H1 (cell line): ENCODE data around the gene MMS22L. TPM values are rescaled to one million over a fixed set of nuclear protein-coding genes. Genes with fewer than 3 reads are reported as not detected.
A peak's percentile ranks its signal among the peaks of the same experiment; 100 is the strongest.

ENCODE experiments used
- CTCF ChIA-PET: fragments of 300-600 bp; sonication (Branson Sonifier 250); formaldehyde crosslinking; loops from one replicate; lab custom pipeline; 2021; ENCODE audit not compliant: partially characterized antibody; lab: Charles Lee
- POLR2A ChIA-PET: fragments of 300-600 bp; sonication (Branson Sonifier 250); formaldehyde crosslinking; loops from one replicate; lab custom pipeline; 2021; ENCODE audit warnings: inconsistent platforms; ENCODE audit not compliant: partially characterized antibody; lab: Charles Lee
- DNase-seq, 2 experiments: peaks; one replicate each; pipeline versions ENCODE4 v3.0.0 to v3.0.0-alpha.2; 2010 to 2022; ENCODE audit warnings: low spot score in 2 of 2, low read depth in 1 of 2, mixed read lengths in 1 of 2
- FAIRE-seq: peaks from 2 replicates; lab custom pipeline; 2011; peaks lifted over from hg19 to GRCh38; lab: Jason Lieb, UNC
- H2AFZ ChIP-seq: 2 replicates; pipeline ENCODE4 v1.8.1; 2012; ENCODE audit warnings: low read length, inconsistent platforms
- H2AK5ac ChIP-seq: 2 replicates; pipeline ENCODE4 v1.6.1; 2013; ENCODE audit warnings: low read depth, low read length
- H2BK120ac ChIP-seq: replicated peaks from 2 replicates; pipeline ENCODE3; 2013; ENCODE audit warnings: low read depth, low read length, inconsistent platforms
- H2BK12ac ChIP-seq: 2 replicates; pipeline ENCODE4 v1.6.1; 2013; ENCODE audit warnings: low read depth, low read length
- H2BK15ac ChIP-seq: 2 replicates; pipeline ENCODE4 v1.6.1; 2013; ENCODE audit warnings: low read length
- H2BK20ac ChIP-seq: 2 replicates; pipeline ENCODE4 v1.6.1; 2013; ENCODE audit warnings: low read length
- H2BK5ac ChIP-seq: 2 replicates; pipeline ENCODE4 v1.6.1; 2013; ENCODE audit warnings: low read depth, low read length
- H3K14ac ChIP-seq: 2 replicates; pipeline ENCODE4 v1.6.1; 2013; ENCODE audit warnings: inconsistent platforms; ENCODE audit not compliant: insufficient read length
- H3K18ac ChIP-seq: 2 replicates; pipeline ENCODE4 v1.6.1; 2013; ENCODE audit warnings: low read length; ENCODE audit errors: extremely low read depth
- H3K23ac ChIP-seq: 2 replicates; pipeline ENCODE4 v1.6.1; 2013; ENCODE audit warnings: inconsistent platforms; ENCODE audit not compliant: insufficient read length
- H3K23me2 ChIP-seq: 2 replicates; pipeline ENCODE4 v1.6.1; 2013; ENCODE audit warnings: low read depth, low read length
- H3K27ac ChIP-seq: 2 replicates; pipeline ENCODE4 v1.6.1; 2011; ENCODE audit warnings: low read depth, low read length, inconsistent platforms
- H3K27me3 ChIP-seq, 4 experiments: replicated peaks in 1 of 4; 1 replicate in 1 of 4; 2 replicates in 3 of 4; pipeline versions ENCODE4 v1.6.1 to v1.8.1; 2011 to 2013; ENCODE audit warnings: low read length in 3 of 4, mild to moderate bottlenecking in 3 of 4, inconsistent platforms in 2 of 4, mixed read lengths in 2 of 4, moderate library complexity in 1 of 4; ENCODE audit not compliant: control insufficient read depth in 3 of 4, insufficient read depth in 3 of 4; ENCODE audit errors: extremely low read depth in 1 of 4
- H3K36me3 ChIP-seq, 4 experiments: 2 replicates each; pipeline versions ENCODE4 v1.6.1 to v1.8.1; 2011 to 2013; ENCODE audit warnings: mild to moderate bottlenecking in 4 of 4, low read length in 3 of 4, moderate library complexity in 2 of 4, control low read depth in 1 of 4, inconsistent platforms in 1 of 4; ENCODE audit not compliant: insufficient read depth in 4 of 4, control insufficient read depth in 2 of 4
- H3K4ac ChIP-seq: replicated peaks from 2 replicates; pipeline ENCODE3; 2013; ENCODE audit warnings: low read length, low read depth, mixed read lengths, inconsistent platforms; ENCODE audit not compliant: insufficient read length
- H3K4me1 ChIP-seq, 4 experiments: replicated peaks in 1 of 4; 1 replicate in 1 of 4; 2 replicates in 3 of 4; pipeline versions ENCODE4 v1.6.1 to v1.8.1; 2011 to 2013; ENCODE audit warnings: low read length in 3 of 4, inconsistent platforms in 2 of 4, mixed read lengths in 1 of 4; ENCODE audit not compliant: insufficient read depth in 4 of 4, control insufficient read depth in 3 of 4
- H3K4me2 ChIP-seq, 2 experiments: 2 replicates each; pipeline versions ENCODE4 v1.6.1 to v1.8.1; 2011 to 2013; ENCODE audit warnings: low read depth in 2 of 2, low read length in 2 of 2, control low read depth in 1 of 2, inconsistent platforms in 1 of 2, mild to moderate bottlenecking in 1 of 2; ENCODE audit not compliant: insufficient read depth in 1 of 2
- H3K4me3 ChIP-seq, 4 experiments: fragments of 200-600, 300-600 bp in 1 of 4; sonication (generic), shearing (Covaris generic), sonication (Bioruptor Twin) in 1 of 4; 2 replicates each; pipeline versions ENCODE4 v1.5.1 to v1.8.1; 2011 to 2016; ENCODE audit warnings: low read length in 4 of 4, low read depth in 3 of 4, control low read depth in 2 of 4, inconsistent platforms in 2 of 4, mild to moderate bottlenecking in 2 of 4, mixed read lengths in 1 of 4, moderate library complexity in 1 of 4; ENCODE audit not compliant: insufficient read depth in 2 of 4; ENCODE audit errors: extremely low read depth in 1 of 4
- H3K56ac ChIP-seq: replicated peaks from 2 replicates; pipeline ENCODE3; 2013; ENCODE audit warnings: low read depth, mild to moderate bottlenecking, mixed read lengths, low read length, inconsistent platforms; ENCODE audit not compliant: insufficient read length
- H3K79me1 ChIP-seq: 2 replicates; pipeline ENCODE4 v1.6.1; 2013; ENCODE audit warnings: low read depth, low read length, control low read depth
- H3K79me2 ChIP-seq, 2 experiments: 2 replicates each; pipeline versions ENCODE4 v1.6.1 to v1.8.1; 2012 to 2013; ENCODE audit warnings: low read length in 2 of 2, mild to moderate bottlenecking in 2 of 2, inconsistent platforms in 1 of 2; ENCODE audit not compliant: insufficient read depth in 2 of 2, control insufficient read depth in 1 of 2
- H3K9ac ChIP-seq, 4 experiments: replicated peaks in 1 of 4; 1 replicate in 1 of 4; 2 replicates in 3 of 4; pipeline versions ENCODE4 v1.6.1 to v1.8.1; 2011 to 2013; ENCODE audit warnings: low read depth in 3 of 4, low read length in 3 of 4, control low read depth in 2 of 4, mild to moderate bottlenecking in 2 of 4, moderate library complexity in 2 of 4, inconsistent platforms in 1 of 4; ENCODE audit errors: extremely low read depth in 1 of 4
- H3K9me3 ChIP-seq, 2 experiments: 2 replicates each; pipeline versions ENCODE4 v1.6.1 to v1.8.1; 2012 to 2013; ENCODE audit warnings: mild to moderate bottlenecking in 2 of 2, moderate library complexity in 2 of 2, control low read depth in 1 of 2, inconsistent platforms in 1 of 2, low read depth in 1 of 2, low read length in 1 of 2, mixed read lengths in 1 of 2; ENCODE audit not compliant: insufficient read depth in 2 of 2
- H4K20me1 ChIP-seq, 2 experiments: replicated peaks in 1 of 2; 2 replicates each; pipeline versions ENCODE3 to v1.8.1; 2011 to 2013; ENCODE audit warnings: inconsistent platforms in 2 of 2, low read length in 2 of 2, mild to moderate bottlenecking in 1 of 2; ENCODE audit not compliant: insufficient read depth in 2 of 2, control insufficient read depth in 1 of 2
- H4K5ac ChIP-seq: 2 replicates; pipeline ENCODE4 v1.6.1; 2013; ENCODE audit warnings: low read length, low read depth, mixed read lengths, inconsistent platforms; ENCODE audit not compliant: insufficient read length
- H4K8ac ChIP-seq: 2 replicates; pipeline ENCODE4 v1.8.0; 2013; ENCODE audit warnings: mild to moderate bottlenecking, moderate library complexity, low read length, inconsistent platforms; ENCODE audit not compliant: insufficient read depth; ENCODE audit errors: extremely low read depth
- H4K91ac ChIP-seq: replicated peaks from 2 replicates; pipeline ENCODE3; 2013; ENCODE audit warnings: low read length, mixed read lengths, inconsistent platforms; ENCODE audit not compliant: insufficient read length
- POLR2AphosphoS5 ChIP-seq: IDR thresholded peaks from 2 replicates; pipeline ENCODE4 v1.6.1; 2011; ENCODE audit warnings: low read depth, low read length
- WGBS, 2 experiments: shearing (Covaris generic) in 1 of 2; methylation state at CpG; one replicate each; pipeline versions ENCODE4 v1.1.6 to v1.1.7; 2013 to 2015; ENCODE audit warnings: low lambda C conversion rate in 2 of 2, mixed read lengths in 2 of 2, inconsistent platforms in 1 of 2, low coverage in 1 of 2, missing lambda C conversion rate in 1 of 2; ENCODE audit not compliant: insufficient replicate concordance in 2 of 2, insufficient coverage in 1 of 2, insufficient read length in 1 of 2; ENCODE audit errors: extremely low coverage in 1 of 2, missing lambda C conversion rate in 1 of 2; 5-methylcytosine and 5-hydroxymethylcytosine counted together
- polyA plus RNA-seq, 7 experiments: library from polyadenylated mRNA; depleted of rRNA in 3 of 7; stranded (reverse) in 5 of 7; unstranded in 2 of 7; fragments of >200 nt in 5 of 7; fragments of 200-250 nt in 2 of 7; gene quantifications; 1 replicate in 5 of 7; 2 replicates in 1 of 7; 4 replicates in 1 of 7; pipeline versions ENCODE4 v1.2.1 to v1.2.3, GENCODE V29; 2011 to 2013; ENCODE audit warnings: missing spikeins in 2 of 7, mixed read lengths in 2 of 7
- total RNA-seq: library from RNA; stranded (reverse); fragmentation: NEBNext Ultra II Directional; extraction: Animal tissue kit (Norgen Biotek cat#: 25700); gene quantifications from 2 replicates; pipeline ENCODE4 v1.2.1, GENCODE V29; 2021

The MMS22L gene
- total and polyA plus RNA-seq, 2 of the 8 experiments (the other 6 are each of a cell fraction or from before 2014, with no cell fraction given) = 11.1 to 32.6 TPM

GRCh38 chr6:97280766-97281165 is 2.2 kb downstream of the MMS22L start:
- FAIRE-seq = no peak
- H3K9ac ChIP-seq = no peak overlapping the region; a peak in 1 of 7 replicates

More at GRCh38 chr6:97280766-97281165, 2.2 kb downstream of the MMS22L start:
- no peak overlapping the region for H2BK15ac ChIP-seq
- H4K20me1 ChIP-seq = peaks cover 0 to 2% of the 10 kb centered on the region in 2 experiments
- ChIA-PET POLR2A (interaction anchor here (1.3 kb wide), 1 partner anchor 9 kb away, joined by 6 read pairs; no protein-coding TSS in a partner anchor), CTCF (no interaction called here)
- no peak overlapping the region for H4K8ac ChIP-seq
- H3K79me2 ChIP-seq = peaks cover 0 to 52% of the 10 kb centered on the region in 2 experiments; a peak in 2 of 4 replicates
- no peak overlapping the region for H3K56ac ChIP-seq
- H3K4me1 ChIP-seq = no peaks in the 10 kb centered on the region
- no peak overlapping the region for H2BK120ac ChIP-seq
- H3K27ac ChIP-seq = no peak overlapping the region
- no peak overlapping the region for H4K5ac ChIP-seq
- H3K79me1 ChIP-seq = peaks cover 6% of the 10 kb centered on the region; the same call in 1 of the 2 replicates
- no peak overlapping the region for H2AK5ac ChIP-seq
- H3K23ac ChIP-seq = no peak overlapping the region
- H3K36me3 ChIP-seq = peaks cover 2 to 41% (median 17%) of the 10 kb centered on the region in 4 experiments; a peak in 7 of 8 replicates
- H2AFZ ChIP-seq = no peak overlapping the region
- H3K4me2 ChIP-seq = 0 out of 4 replicates have a peak overlapping the region, but pooled peaks of 1 of the 2 experiments have one; percentile 81
- peaks cover 5% of the 10 kb centered on the region for H3K23me2 ChIP-seq
- H3K4ac ChIP-seq = no peak overlapping the region
- H2BK20ac ChIP-seq = no peak overlapping the region
- H3K4me3 ChIP-seq = peak overlapping the region in 1 of 4 experiments; percentile 100; a peak in 2 of 8 replicates
- no peak for DNase-seq
- H2BK12ac ChIP-seq = no peak overlapping the region
- 96% methylated on average over 1 of the region's 1 CpG; no CpG with 5 or more reads in 1 of the 2 experiments for WGBS, 2 experiments
- TF ChIP-seq POLR2AphosphoS5 = no peak
- H4K91ac ChIP-seq = no peak overlapping the region
- H3K18ac ChIP-seq = no peak overlapping the region
- H3K27me3 ChIP-seq = no peaks in the 10 kb centered on the region
- H2BK5ac ChIP-seq = no peak overlapping the region
- H3K9me3 ChIP-seq = no peaks in the 10 kb centered on the region
- no peak overlapping the region for H3K14ac ChIP-seq
